ENCODE measurements around the gene SYNGR1.
A peak's percentile ranks its signal among the peaks of the same experiment; 100 is the strongest.

DNA sequence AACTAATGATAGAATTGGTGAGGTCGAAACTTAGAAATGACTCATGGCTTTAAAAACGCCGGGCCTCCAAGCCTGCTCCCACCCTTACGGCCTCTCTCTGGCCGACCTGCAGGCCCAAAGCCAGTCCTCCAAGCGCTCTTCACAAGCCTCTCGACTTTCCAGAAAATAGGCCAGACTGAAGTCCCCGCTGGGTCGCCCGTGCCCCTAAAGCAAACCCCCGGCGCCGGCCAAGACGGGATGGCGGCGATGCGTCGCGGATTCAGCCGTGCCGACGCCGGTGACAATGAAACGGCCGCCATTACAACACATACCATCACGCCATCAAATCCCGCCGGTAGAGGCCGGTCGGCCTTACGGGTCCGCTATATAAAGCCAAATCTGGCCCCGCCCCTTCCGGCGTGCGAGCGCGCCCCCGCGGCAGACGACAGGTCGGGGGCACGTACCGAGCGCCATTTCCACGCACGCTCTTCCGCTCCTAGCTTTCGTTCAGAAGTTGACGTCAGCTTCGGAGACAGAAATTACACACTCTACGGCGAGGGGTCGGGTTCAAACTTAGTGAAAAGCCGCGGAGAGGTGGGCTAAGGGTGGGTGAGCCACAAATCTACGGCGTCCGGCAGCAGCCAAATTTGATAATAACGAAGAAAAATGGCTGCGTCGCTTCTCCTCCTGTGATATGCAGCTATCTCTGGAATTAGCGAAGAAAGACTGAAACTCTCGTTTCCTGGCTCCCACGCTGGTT, 30.3 kb upstream of the SYNGR1 start, which contains the start of gene RPL3:
- TF ChIP-seq EZH2phosphoT487 (IDR thresholded peaks at IDR 0.05) (no peak), CTCF (IDR thresholded peaks at IDR 0.05) (peak; percentile 26), EZH2 (IDR thresholded peaks at IDR 0.05) (peak; percentile 49)
